ENCODE data around the gene GXYLT2. TPM values are rescaled to one million over a fixed set of nuclear protein-coding genes. Genes with fewer than 3 reads are reported as not detected.

Gene GXYLT2
- total RNA-seq, 4 donors from 2014 or later = 16.2 to 23.6 (median 19.6) TPM

- H3K4me1 ChIP-seq = peaks cover 0 to 6% of the 10 kb centered on the region in 2 donors
- H3K27ac ChIP-seq = no peak overlapping the region
- DNase-seq = no peak
- H3K4me3 ChIP-seq (replicated peaks in 1 of 3) = no peak overlapping the region
- WGBS, 2 donors = 86 to 91% methylated on average over 7 of the region's 7 CpGs
- intact Hi-C loops (cut with DNase I) = no loop called here
- H3K9me3 ChIP-seq = no peaks in the 10 kb centered on the region
- TF ChIP-seq POLR2A (IDR thresholded peaks at IDR 0.05) = no peak
- no peak for TF ChIP-seq CTCF (IDR thresholded peaks at IDR 0.05)
- H3K27me3 ChIP-seq = no peaks in the 10 kb centered on the region
- H3K36me3 ChIP-seq = no peaks in the 10 kb centered on the region
Measured at GRCh38 chr3:72900048-72900447, 12.2 kb downstream of the GXYLT2 start.

GRCh38 chr3:72901840-72902239, 14.0 kb downstream of the GXYLT2 start:
- peaks cover 0 to 10% of the 10 kb centered on the region in 2 donors for H3K4me1 ChIP-seq
- intact Hi-C loops (cut with DNase I) = no loop called here
- no peak for DNase-seq
- no peak for TF ChIP-seq CTCF (IDR thresholded peaks at IDR 0.05)
- TF ChIP-seq POLR2A (IDR thresholded peaks at IDR 0.05) = no peak
- no peaks in the 10 kb centered on the region for H3K36me3 ChIP-seq
- 95% methylated on average over 2 of the region's 2 CpGs for WGBS, 2 donors
- no peaks in the 10 kb centered on the region for H3K9me3 ChIP-seq
- no peak overlapping the region for H3K27ac ChIP-seq
- no peaks in the 10 kb centered on the region for H3K27me3 ChIP-seq
- H3K4me3 ChIP-seq (replicated peaks in 1 of 3) = no peak overlapping the region

- Histone ChIP-seq H3K27me3 (no peaks in the 10 kb centered on the region), H3K9me3 (no peaks in the 10 kb centered on the region), H3K4me3 (replicated peaks in 1 of 3) (no peak overlapping the region), H3K36me3 (no peaks in the 10 kb centered on the region), H3K27ac (no peak overlapping the region), H3K4me1 (peaks cover 6 to 22% of the 10 kb centered on the region in 2 donors)
- intact Hi-C loops (cut with DNase I) = no loop called here
- 97 to 98% methylated on average over 3 of the region's 3 CpGs for WGBS, 2 donors
- no peak for DNase-seq
- TF ChIP-seq POLR2A (IDR thresholded peaks at IDR 0.05) (no peak), CTCF (IDR thresholded peaks at IDR 0.05) (no peak)
Measured at GRCh38 chr3:72903004-72903403, 15.2 kb downstream of the GXYLT2 start.

GRCh38 chr3:72904163-72904562, 16.3 kb downstream of the GXYLT2 start:
- WGBS, 2 donors = 29 to 44% methylated on average over 2 of the region's 2 CpGs
- no peak for DNase-seq
- Histone ChIP-seq H3K9me3 (no peaks in the 10 kb centered on the region), H3K36me3 (no peaks in the 10 kb centered on the region), H3K27me3 (no peaks in the 10 kb centered on the region), H3K27ac (peak overlapping the region in 1 of 3 donors; percentile 20), H3K4me3 (replicated peaks in 1 of 3) (no peak overlapping the region), H3K4me1 (peaks cover 15 to 33% of the 10 kb centered on the region in 2 donors)
- intact Hi-C loops (cut with DNase I) = no loop called here
- TF ChIP-seq POLR2A (IDR thresholded peaks at IDR 0.05) = no peak
- TF ChIP-seq CTCF (IDR thresholded peaks at IDR 0.05) = no peak

GRCh38 chr3:72906154-72906553, 18.3 kb downstream of the GXYLT2 start:
- TF ChIP-seq CTCF (IDR thresholded peaks at IDR 0.05) (no peak), POLR2A (IDR thresholded peaks at IDR 0.05) (no peak)
- 88 to 91% methylated on average over 6 of the region's 6 CpGs for WGBS, 2 donors
- intact Hi-C loops (cut with DNase I) = no loop called here
- no peak for DNase-seq
- Histone ChIP-seq H3K9me3 (no peaks in the 10 kb centered on the region), H3K4me1 (peaks cover 19 to 46% of the 10 kb centered on the region in 2 donors), H3K27me3 (no peaks in the 10 kb centered on the region), H3K36me3 (no peaks in the 10 kb centered on the region), H3K4me3 (replicated peaks in 1 of 3) (no peak overlapping the region), H3K27ac (no peak overlapping the region)

Data from thyroid gland (tissue), 4 donors.